HUES64 (cell line): Measurements from ENCODE around the gene AFF3.

Experiments used
- H3K27ac ChIP-seq: 2 replicates; pipeline ENCODE4 v1.7.0; 2013; ENCODE audit warnings: low read depth, low read length, inconsistent platforms
- H3K27me3 ChIP-seq: 2 replicates; pipeline ENCODE4 v1.6.1; 2013; ENCODE audit warnings: mild to moderate bottlenecking, low read length; ENCODE audit not compliant: insufficient read depth
- H3K36me3 ChIP-seq: 2 replicates; pipeline ENCODE4 v1.6.1; 2013; ENCODE audit warnings: mild to moderate bottlenecking, low read length; ENCODE audit not compliant: insufficient read depth
- H3K4me1 ChIP-seq: 2 replicates; pipeline ENCODE4 v1.6.1; 2013; ENCODE audit warnings: mild to moderate bottlenecking, low read length, moderate library complexity; ENCODE audit not compliant: insufficient read depth
- H3K4me3 ChIP-seq: 2 replicates; pipeline ENCODE4 v1.5.1; 2013; ENCODE audit warnings: mild to moderate bottlenecking, low read length, moderate library complexity
- H3K9ac ChIP-seq: 2 replicates; pipeline ENCODE4 v1.6.1; 2013; ENCODE audit warnings: mild to moderate bottlenecking, low read depth, low read length
- H3K9me3 ChIP-seq: 2 replicates; pipeline ENCODE4 v1.6.1; 2013; ENCODE audit warnings: low read depth, low read length; ENCODE audit not compliant: insufficient read depth
- WGBS: fragments of 150-250, 120-280 bp; methylation state at CpG from one replicate; pipeline ENCODE4 v1.1.7; 2013; ENCODE audit warnings: missing lambda C conversion rate; 5-methylcytosine and 5-hydroxymethylcytosine counted together

AFF3 gene

GRCh38 chr2:100145893-100146656 is 3.7 kb upstream of the AFF3 start:
- 96% methylated on average over 11 of the region's 11 CpGs for WGBS
- no peak overlapping the region for H3K4me3 ChIP-seq
- H3K9me3 ChIP-seq: no peaks in the 10 kb centered on the region
- no peak overlapping the region for H3K9ac ChIP-seq
- no peak overlapping the region for H3K27ac ChIP-seq
- no peaks in the 10 kb centered on the region for H3K36me3 ChIP-seq
- H3K27me3 ChIP-seq: no peaks in the 10 kb centered on the region; the same call in 1 of the 2 replicates
- no peaks in the 10 kb centered on the region for H3K4me1 ChIP-seq

GRCh38 chr2:100143286-100143685 is 896 bp upstream of the AFF3 start:
- peaks cover 6% of the 10 kb centered on the region; the same call in 1 of the 2 replicates for H3K27me3 ChIP-seq
- no peak overlapping the region for H3K27ac ChIP-seq
- no peak overlapping the region for H3K4me3 ChIP-seq
- 91% methylated on average over 6 of the region's 6 CpGs for WGBS
- H3K9me3 ChIP-seq: no peaks in the 10 kb centered on the region
- H3K9ac ChIP-seq: no peak overlapping the region
- H3K4me1 ChIP-seq: no peaks in the 10 kb centered on the region
- no peaks in the 10 kb centered on the region for H3K36me3 ChIP-seq

- no peaks in the 10 kb centered on the region for H3K36me3 ChIP-seq
- no peaks in the 10 kb centered on the region for H3K9me3 ChIP-seq
- H3K9ac ChIP-seq: no peak overlapping the region
- H3K27ac ChIP-seq: no peak overlapping the region
- H3K27me3 ChIP-seq: peaks cover 9% of the 10 kb centered on the region; the same call in 1 of the 2 replicates
- 91% methylated on average over 3 of the region's 3 CpGs for WGBS
- H3K4me3 ChIP-seq: no peak overlapping the region
- H3K4me1 ChIP-seq: no peaks in the 10 kb centered on the region
Observed at GRCh38 chr2:100141906-100142305, 484 bp downstream of the AFF3 start.

- Histone ChIP-seq H3K27me3 (peaks cover 18% of the 10 kb centered on the region; the same call in 1 of the 2 replicates), H3K4me1 (no peaks in the 10 kb centered on the region), H3K36me3 (no peaks in the 10 kb centered on the region), H3K4me3 (no peak overlapping the region), H3K27ac (no peak overlapping the region), H3K9ac (no peak overlapping the region), H3K9me3 (no peaks in the 10 kb centered on the region)
- WGBS: 93% methylated on average over 3 of the region's 3 CpGs
Observed at GRCh38 chr2:100140582-100140981, 1.8 kb downstream of the AFF3 start.

- 96% methylated on average over 4 of the region's 5 CpGs for WGBS
- peaks cover 25% of the 10 kb centered on the region; the same call in 1 of the 2 replicates for H3K27me3 ChIP-seq
- H3K27ac ChIP-seq: no peak overlapping the region
- no peaks in the 10 kb centered on the region for H3K4me1 ChIP-seq
- H3K4me3 ChIP-seq: no peak overlapping the region
- H3K9me3 ChIP-seq: no peaks in the 10 kb centered on the region
- H3K9ac ChIP-seq: no peak overlapping the region
- H3K36me3 ChIP-seq: no peaks in the 10 kb centered on the region
Observed at GRCh38 chr2:100137866-100138570, 4.4 kb downstream of the AFF3 start.

GRCh38 chr2:100137318-100137717 is 5.1 kb downstream of the AFF3 start:
- Histone ChIP-seq H3K4me3 (no peak overlapping the region), H3K9me3 (no peaks in the 10 kb centered on the region), H3K4me1 (no peaks in the 10 kb centered on the region), H3K9ac (no peak overlapping the region), H3K27me3 (peaks cover 25% of the 10 kb centered on the region; the same call in 1 of the 2 replicates), H3K36me3 (no peaks in the 10 kb centered on the region), H3K27ac (no peak overlapping the region)
- 91% methylated on average over 5 of the region's 5 CpGs for WGBS

- Histone ChIP-seq H3K9ac (no peak overlapping the region), H3K4me3 (no peak overlapping the region), H3K27ac (no peak overlapping the region), H3K36me3 (no peaks in the 10 kb centered on the region), H3K4me1 (no peaks in the 10 kb centered on the region), H3K9me3 (no peaks in the 10 kb centered on the region), H3K27me3 (peaks cover 30% of the 10 kb centered on the region; the same call in 1 of the 2 replicates)
- WGBS: 93% methylated on average over 4 of the region's 4 CpGs
Observed at GRCh38 chr2:100136310-100136709, 6.1 kb downstream of the AFF3 start.

GRCh38 chr2:100135415-100135814 is 7.0 kb downstream of the AFF3 start:
- Histone ChIP-seq H3K36me3 (no peaks in the 10 kb centered on the region), H3K27ac (no peak overlapping the region), H3K4me3 (no peak overlapping the region), H3K27me3 (peaks cover 26% of the 10 kb centered on the region; the same call in 1 of the 2 replicates), H3K4me1 (no peaks in the 10 kb centered on the region), H3K9me3 (no peaks in the 10 kb centered on the region), H3K9ac (no peak overlapping the region)
- 94% methylated on average over 5 of the region's 5 CpGs for WGBS

GRCh38 chr2:100130595-100131391 is 11.6 kb downstream of the AFF3 start:
- Histone ChIP-seq H3K4me1 (no peaks in the 10 kb centered on the region), H3K27ac (no peak overlapping the region), H3K9me3 (no peaks in the 10 kb centered on the region), H3K9ac (no peak overlapping the region), H3K36me3 (no peaks in the 10 kb centered on the region), H3K27me3 (peaks cover 53% of the 10 kb centered on the region), H3K4me3 (no peak overlapping the region)
- WGBS: 89% methylated on average over 4 of the region's 5 CpGs

GRCh38 chr2:100126897-100127401 is 15.4 kb downstream of the AFF3 start:
- H3K9me3 ChIP-seq: no peaks in the 10 kb centered on the region
- H3K4me1 ChIP-seq: no peaks in the 10 kb centered on the region
- no peak overlapping the region for H3K9ac ChIP-seq
- no peak overlapping the region for H3K4me3 ChIP-seq
- no peak overlapping the region for H3K27ac ChIP-seq
- no peaks in the 10 kb centered on the region for H3K36me3 ChIP-seq
- 95% methylated on average over 4 of the region's 4 CpGs for WGBS
- H3K27me3 ChIP-seq: peaks cover 80% of the 10 kb centered on the region

- no peak overlapping the region for H3K27ac ChIP-seq
- H3K4me3 ChIP-seq: no peak overlapping the region
- WGBS: 88% methylated on average over 8 of the region's 8 CpGs
- H3K9me3 ChIP-seq: no peaks in the 10 kb centered on the region
- H3K27me3 ChIP-seq: peaks cover 84% of the 10 kb centered on the region
- H3K36me3 ChIP-seq: no peaks in the 10 kb centered on the region
- no peaks in the 10 kb centered on the region for H3K4me1 ChIP-seq
- H3K9ac ChIP-seq: no peak overlapping the region
Observed at GRCh38 chr2:100126201-100126600, 16.2 kb downstream of the AFF3 start.
